ENCODE data around the gene CADM3.

GRCh38 chr1:159212596-159212995, 41.2 kb downstream of the CADM3 start:
- TF ChIP-seq CTCF (IDR thresholded peaks at IDR 0.05): no peak
- TF ChIP-seq POLR2A (IDR thresholded peaks at IDR 0.05): no peak
- no peak for TF ChIP-seq EP300 (IDR thresholded peaks at IDR 0.05)

Measured in tibial nerve (tissue), 4 donors.